K562 (cell line): ENCODE results near the gene ARHGAP32.

Source experiments
- ADNP ChIP-seq: fragments of 200-800 bp; sonication (Bioruptor generic); IDR thresholded peaks from 2 replicates; pipeline ENCODE4 v1.6.1; 2016; ENCODE audit warnings: missing genetic modification characterization, missing compliant biosample characterization
- ASH1L ChIP-seq: fragments of 450-650 bp; IDR thresholded peaks from 2 replicates; pipeline ENCODE4 v1.6.1; 2018; ENCODE audit warnings: borderline replicate concordance, mild to moderate bottlenecking, low read depth; ENCODE audit not compliant: partially characterized antibody
- CC2D1A ChIP-seq: fragments of 450-650 bp; IDR thresholded peaks from 2 replicates; pipeline ENCODE4 v1.6.1; 2017; ENCODE audit warnings: mild to moderate bottlenecking
- ELF4 ChIP-seq: fragments of 450-650 bp; formaldehyde crosslinking; IDR thresholded peaks from 2 replicates; pipeline ENCODE4 v1.4.0; 2022; ENCODE audit warnings: missing genetic modification characterization
- RAD21 ChIP-seq, 2 experiments: fragments of 250-450 bp in 1 of 2; fragments of 450-650 bp in 1 of 2; sonication (Bioruptor Pico) in 1 of 2; formaldehyde crosslinking in 1 of 2; IDR thresholded peaks in 1 of 2; conservative IDR thresholded peaks in 1 of 2; 2 replicates each; pipeline versions ENCODE4 v1.4.0 to v1.8.0; 2020 to 2022; ENCODE audit warnings: mild to moderate bottlenecking in 2 of 2, moderate library complexity in 1 of 2
- SLC30A9 ChIP-seq: fragments of 250-450 bp; sonication (Bioruptor Pico); IDR thresholded peaks from 2 replicates; pipeline ENCODE4 v1.8.0; 2022; ENCODE audit warnings: mild to moderate bottlenecking, moderate library complexity
- TOE1 ChIP-seq, 2 experiments: fragments of 450-650 bp in 1 of 2; sonication (generic) in 1 of 2; formaldehyde crosslinking in 1 of 2; IDR thresholded peaks; 2 replicates each; pipeline versions ENCODE4 v1.7.1 to v1.8.0; 2016 to 2022; ENCODE audit warnings: borderline replicate concordance in 2 of 2, mild to moderate bottlenecking in 2 of 2, antibody characterized with exemption in 1 of 2, inconsistent platforms in 1 of 2, low read depth in 1 of 2, missing genetic modification reagents in 1 of 2, moderate library complexity in 1 of 2
- TF ChIP-seq, protein P1 (sequence below), 3 experiments: IDR thresholded peaks in 2 of 3; conservative IDR thresholded peaks in 1 of 3; 2 replicates each; pipeline ENCODE4 v1.5.1; 2011 to 2012; ENCODE audit warnings: low read length in 3 of 3, mild to moderate bottlenecking in 3 of 3, control low read depth in 2 of 3, improper control_type of control experiment in 1 of 3, inconsistent platforms in 1 of 3, low read depth in 1 of 3, mixed read lengths in 1 of 3, moderate library complexity in 1 of 3; ENCODE audit not compliant: insufficient read depth in 2 of 3

GRCh38 chr11:129230006-129230405 lies 37.9 kb upstream of the ARHGAP32 start:
- TF ChIP-seq ASH1L (no peak), RAD21 (CRISPR knock-in tag; conservative IDR thresholded peaks at IDR 0.05 in 1 of 2, IDR thresholded peaks at IDR 0.05 in 1 of 2) (no peak), SLC30A9 (CRISPR knock-in tag) (no peak), ADNP (tag) (no peak), CC2D1A (no peak), ELF4 (CRISPR knock-in tag) (no peak), TOE1 (IDR thresholded peaks at IDR 0.05; ENCODE audit: borderline replicate concordance) (no peak), TOE1 (CRISPR knock-in tag; IDR thresholded peaks at IDR 0.05; ENCODE audit: borderline replicate concordance, low read depth) (no peak)
- TF ChIP-seq, protein P1, sequence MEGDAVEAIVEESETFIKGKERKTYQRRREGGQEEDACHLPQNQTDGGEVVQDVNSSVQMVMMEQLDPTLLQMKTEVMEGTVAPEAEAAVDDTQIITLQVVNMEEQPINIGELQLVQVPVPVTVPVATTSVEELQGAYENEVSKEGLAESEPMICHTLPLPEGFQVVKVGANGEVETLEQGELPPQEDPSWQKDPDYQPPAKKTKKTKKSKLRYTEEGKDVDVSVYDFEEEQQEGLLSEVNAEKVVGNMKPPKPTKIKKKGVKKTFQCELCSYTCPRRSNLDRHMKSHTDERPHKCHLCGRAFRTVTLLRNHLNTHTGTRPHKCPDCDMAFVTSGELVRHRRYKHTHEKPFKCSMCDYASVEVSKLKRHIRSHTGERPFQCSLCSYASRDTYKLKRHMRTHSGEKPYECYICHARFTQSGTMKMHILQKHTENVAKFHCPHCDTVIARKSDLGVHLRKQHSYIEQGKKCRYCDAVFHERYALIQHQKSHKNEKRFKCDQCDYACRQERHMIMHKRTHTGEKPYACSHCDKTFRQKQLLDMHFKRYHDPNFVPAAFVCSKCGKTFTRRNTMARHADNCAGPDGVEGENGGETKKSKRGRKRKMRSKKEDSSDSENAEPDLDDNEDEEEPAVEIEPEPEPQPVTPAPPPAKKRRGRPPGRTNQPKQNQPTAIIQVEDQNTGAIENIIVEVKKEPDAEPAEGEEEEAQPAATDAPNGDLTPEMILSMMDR (IDR thresholded peaks at IDR 0.05 in 2 of 3, conservative IDR thresholded peaks at IDR 0.05 in 1 of 3; ENCODE audit: insufficient read depth in 2 of 3, low read depth in 1 of 3, low read length in 3 of 3): no peak
